Fibroblast of mammary gland (primary cell): ENCODE data around the gene SCYGR3.

Source experiments
- DNase-seq: peaks from one replicate; pipeline ENCODE4 v3.0.0-alpha.2; 2010; ENCODE audit warnings: low read depth
- H3K4me3 ChIP-seq: 2 replicates; pipeline ENCODE4 v1.5.1; 2011; ENCODE audit warnings: low read depth, mild to moderate bottlenecking, low read length, moderate library complexity; ENCODE audit not compliant: control insufficient read depth
- TF ChIP-seq, protein P1 (sequence below): conservative IDR thresholded peaks from 2 replicates; pipeline ENCODE4 v1.5.1; 2011; ENCODE audit warnings: low read depth, low read length, inconsistent platforms; ENCODE audit not compliant: control insufficient read depth, insufficient read depth

SCYGR3 gene

DNA sequence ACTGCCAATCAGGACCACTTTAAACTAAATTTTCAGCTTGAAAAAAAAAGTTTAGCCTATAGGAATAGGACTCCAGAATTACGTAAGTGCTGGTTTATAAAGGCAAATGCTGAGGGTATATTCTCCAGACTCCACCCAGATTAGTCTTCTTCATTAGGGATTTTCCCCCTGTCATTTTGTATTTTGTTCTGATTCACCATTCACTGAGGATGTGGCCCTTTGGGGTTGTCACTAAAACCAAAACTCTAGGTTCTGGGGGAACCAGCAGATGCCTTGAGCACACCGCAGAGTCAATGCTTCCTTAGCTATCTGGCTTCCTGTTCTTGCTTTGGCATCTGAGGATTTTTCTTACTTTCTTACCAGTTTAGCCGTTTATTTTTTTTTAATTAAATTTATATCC lies 13.1 kb upstream of the SCYGR3 start:
- H3K4me3 ChIP-seq, result no peak overlapping the region
- no peak for DNase-seq
- TF ChIP-seq, protein P1, sequence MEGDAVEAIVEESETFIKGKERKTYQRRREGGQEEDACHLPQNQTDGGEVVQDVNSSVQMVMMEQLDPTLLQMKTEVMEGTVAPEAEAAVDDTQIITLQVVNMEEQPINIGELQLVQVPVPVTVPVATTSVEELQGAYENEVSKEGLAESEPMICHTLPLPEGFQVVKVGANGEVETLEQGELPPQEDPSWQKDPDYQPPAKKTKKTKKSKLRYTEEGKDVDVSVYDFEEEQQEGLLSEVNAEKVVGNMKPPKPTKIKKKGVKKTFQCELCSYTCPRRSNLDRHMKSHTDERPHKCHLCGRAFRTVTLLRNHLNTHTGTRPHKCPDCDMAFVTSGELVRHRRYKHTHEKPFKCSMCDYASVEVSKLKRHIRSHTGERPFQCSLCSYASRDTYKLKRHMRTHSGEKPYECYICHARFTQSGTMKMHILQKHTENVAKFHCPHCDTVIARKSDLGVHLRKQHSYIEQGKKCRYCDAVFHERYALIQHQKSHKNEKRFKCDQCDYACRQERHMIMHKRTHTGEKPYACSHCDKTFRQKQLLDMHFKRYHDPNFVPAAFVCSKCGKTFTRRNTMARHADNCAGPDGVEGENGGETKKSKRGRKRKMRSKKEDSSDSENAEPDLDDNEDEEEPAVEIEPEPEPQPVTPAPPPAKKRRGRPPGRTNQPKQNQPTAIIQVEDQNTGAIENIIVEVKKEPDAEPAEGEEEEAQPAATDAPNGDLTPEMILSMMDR, result no peak

DNA sequence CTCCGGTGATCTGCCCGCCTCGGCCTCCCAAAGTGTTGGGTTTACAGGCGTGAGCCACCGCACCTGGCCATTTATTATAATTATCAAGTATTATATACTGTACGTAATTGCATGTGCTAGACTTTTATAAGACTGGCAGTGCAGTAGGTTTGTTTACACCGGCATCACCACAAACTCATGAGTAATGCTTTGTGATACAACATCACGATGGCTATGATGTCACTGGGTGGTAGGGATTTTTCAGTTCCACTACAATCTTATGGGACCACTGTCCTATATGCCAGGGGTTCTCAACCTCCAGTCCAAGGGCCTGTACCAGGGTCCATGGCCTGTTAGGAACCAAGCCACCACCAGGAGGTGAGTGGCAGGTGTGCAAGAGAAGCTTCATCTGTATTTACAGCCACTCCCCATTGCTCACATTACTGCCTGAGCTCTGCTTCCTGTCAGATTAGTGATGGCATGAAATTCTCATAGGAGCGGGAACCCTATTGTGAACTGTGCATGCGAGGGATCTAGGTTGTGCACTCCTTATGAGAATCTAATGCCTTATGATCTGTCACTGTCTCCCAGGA lies 12.0 kb upstream of the SCYGR3 start:
- H3K4me3 ChIP-seq, result no peak overlapping the region
- TF ChIP-seq, protein P1, result no peak
- DNase-seq, result peak; percentile 8

DNA sequence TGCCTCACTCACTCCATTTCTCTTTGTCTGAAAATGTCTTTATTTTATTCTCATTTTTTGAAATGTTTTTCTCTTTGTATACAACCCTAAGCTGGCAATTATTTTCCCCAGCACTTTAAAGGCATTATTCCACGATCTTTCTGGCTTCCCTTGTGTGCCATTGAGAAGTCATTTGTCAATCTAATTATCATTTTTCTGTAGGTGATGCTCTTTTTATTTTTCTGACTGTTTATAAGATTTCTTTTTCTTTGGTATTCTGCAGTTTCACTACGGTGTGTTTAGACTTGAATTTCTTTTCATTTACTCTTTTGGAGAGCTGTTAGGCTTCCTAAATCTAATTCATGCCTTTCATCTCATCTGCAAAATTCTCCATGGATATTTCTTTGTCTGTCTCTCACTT lies 10.8 kb upstream of the SCYGR3 start:
- TF ChIP-seq, protein P1, result no peak
- no peak for DNase-seq
- no peak overlapping the region for H3K4me3 ChIP-seq

DNA sequence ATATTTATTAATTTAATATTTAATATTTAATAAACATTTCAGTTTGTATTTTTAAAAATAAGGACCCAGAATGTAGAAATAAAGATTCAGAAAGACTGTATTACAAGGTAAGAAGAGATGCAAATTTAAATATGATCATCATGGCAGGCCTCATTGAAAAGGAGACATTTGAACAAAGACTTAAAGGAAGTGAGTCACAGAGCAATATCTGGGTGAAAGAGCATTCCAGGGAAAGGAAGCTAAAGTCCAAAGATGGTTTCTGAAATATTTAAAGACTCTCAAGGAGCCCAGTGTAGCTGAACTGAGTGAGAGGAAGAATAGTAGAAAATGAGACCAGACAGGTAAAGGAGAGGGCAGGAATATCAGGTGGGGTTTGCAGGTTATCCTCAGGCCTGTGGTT lies 8.6 kb upstream of the SCYGR3 start:
- TF ChIP-seq, protein P1, result no peak
- DNase-seq, result peak; percentile 54
- no peak overlapping the region for H3K4me3 ChIP-seq

DNA sequence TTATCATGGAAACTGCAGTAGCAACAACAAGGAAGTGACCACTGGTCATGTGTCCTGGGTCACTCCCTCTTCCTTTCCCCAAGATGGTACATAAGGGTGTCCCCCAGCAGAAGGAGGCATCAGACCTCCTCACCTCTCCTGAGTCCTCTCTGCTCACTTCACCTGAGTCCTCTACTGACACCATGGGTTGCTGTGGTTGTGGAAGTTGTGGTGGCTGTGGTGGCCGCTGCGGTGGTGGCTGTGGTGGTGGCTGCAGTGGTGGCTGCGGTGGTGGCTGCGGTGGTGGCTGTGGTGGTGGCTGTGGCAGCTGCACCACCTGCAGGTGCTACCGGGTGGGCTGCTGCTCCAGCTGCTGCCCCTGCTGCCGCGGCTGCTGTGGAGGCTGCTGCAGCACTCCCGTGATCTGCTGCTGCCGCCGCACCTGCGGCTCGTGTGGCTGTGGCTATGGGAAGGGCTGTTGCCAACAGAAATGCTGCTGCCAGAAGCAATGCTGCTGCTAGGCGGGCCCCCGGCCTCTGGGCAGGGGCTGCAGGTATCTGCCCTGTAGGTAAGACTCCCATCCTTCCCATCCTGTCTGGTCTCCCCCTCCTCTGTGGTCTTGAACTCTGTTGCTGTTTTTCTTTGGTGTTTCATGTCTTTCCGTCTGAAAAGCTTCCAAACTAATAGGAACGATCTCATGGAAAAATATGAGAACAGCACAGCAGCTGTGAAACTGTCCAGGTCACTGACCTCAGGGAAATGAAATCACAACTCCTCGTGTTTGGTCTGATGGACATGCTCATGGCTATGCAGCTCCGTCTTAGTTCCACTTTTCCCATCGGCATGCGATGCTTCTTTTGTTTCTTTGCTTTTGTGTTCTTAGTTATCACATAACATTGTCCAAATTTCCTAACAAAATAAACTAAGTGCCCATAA lies 2.9 kb upstream of the SCYGR3 start, which contains the start of gene SCYGR4:
TSS of gene SCYGR4 (plus strand) at position 183 of the 915 bp plus-strand sequence. CDS start at position 183, 0 bp downstream.
- TF ChIP-seq, protein P1, result no peak
- DNase-seq, result peak; percentile 80
- H3K4me3 ChIP-seq, result no peak within 1 kb of the TSS

DNA sequence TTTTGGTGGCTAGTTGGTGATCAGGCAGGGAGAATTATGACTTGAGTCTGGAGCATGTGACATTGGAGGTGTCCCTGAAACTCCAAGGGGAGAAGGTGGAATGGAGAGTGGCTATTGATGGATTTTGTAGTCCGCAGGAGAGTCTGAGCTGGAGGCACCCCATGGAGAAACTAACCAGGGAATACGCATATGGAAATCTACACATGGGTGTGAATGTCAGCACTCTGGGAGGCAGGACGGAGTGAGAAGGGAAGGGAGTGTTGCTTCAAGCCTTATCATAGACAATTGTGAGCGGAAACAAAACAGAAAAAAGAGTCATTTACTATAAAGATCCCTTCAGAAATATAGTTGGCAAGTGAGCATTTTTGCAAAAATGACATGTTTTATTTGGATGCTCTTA lies 2.0 kb upstream of the SCYGR3 start:
- TF ChIP-seq, protein P1, result no peak
- no peak for DNase-seq
- H3K4me3 ChIP-seq, result no peak overlapping the region
